ENCODE results near the gene BTNL8. TPM values are rescaled to one million over a fixed set of nuclear protein-coding genes. Genes with fewer than 3 reads are reported as not detected.

Gene BTNL8
- total RNA-seq, 1 experiment from 2014 or later, result not detected

- ChIA-PET CTCF (no interaction called here), POLR2A (ENCODE audit: unreplicated experiment) (no interaction called here)
- DNase-seq, result no peak
- no peak within 1 kb of the TSS for H3K9ac ChIP-seq (ENCODE audit: low read length)
- intact Hi-C loops (cut with micrococcal nuclease), result no loop called here
- ATAC-seq, result no peak
- H3F3A ChIP-seq (ENCODE audit: low read length, unreplicated experiment), result no peaks in the 10 kb centered on the region
- no peak within 1 kb of the TSS for H3K27ac ChIP-seq (ENCODE audit: low read length)
- no peaks in the 10 kb centered on the region for H4K20me1 ChIP-seq (ENCODE audit: low read length)
- no peak within 1 kb of the TSS for H3K4me2 ChIP-seq (ENCODE audit: low read length)
- no peaks in the 10 kb centered on the region for H3K36me3 ChIP-seq (ENCODE audit: low read depth, low read length)
- H3K9me2 ChIP-seq (replicated peaks; ENCODE audit: low read length), result no peaks in the 10 kb centered on the region
- no peaks in the 10 kb centered on the region for H3K9me3 ChIP-seq (ENCODE audit: low read length)
- H3K79me2 ChIP-seq (ENCODE audit: low read length), result no peaks in the 10 kb centered on the region
- no TSS peak for BruUV-seq (replicated peaks)
- no peak within 1 kb of the TSS for H2AFZ ChIP-seq (ENCODE audit: low read length)
- H3K4me1 ChIP-seq (ENCODE audit: insufficient read depth, low read length), result no peaks in the 10 kb centered on the region
- no peak within 1 kb of the TSS for H3K4me3 ChIP-seq (ENCODE audit: low read length)
- TF ChIP-seq EZH2phosphoT487 (IDR thresholded peaks at IDR 0.05; ENCODE audit: borderline replicate concordance, low read length) (no peak), EZH2 (IDR thresholded peaks at IDR 0.05; ENCODE audit: low read length, unreplicated experiment) (no peak)
- TF ChIP-seq, protein P1, sequence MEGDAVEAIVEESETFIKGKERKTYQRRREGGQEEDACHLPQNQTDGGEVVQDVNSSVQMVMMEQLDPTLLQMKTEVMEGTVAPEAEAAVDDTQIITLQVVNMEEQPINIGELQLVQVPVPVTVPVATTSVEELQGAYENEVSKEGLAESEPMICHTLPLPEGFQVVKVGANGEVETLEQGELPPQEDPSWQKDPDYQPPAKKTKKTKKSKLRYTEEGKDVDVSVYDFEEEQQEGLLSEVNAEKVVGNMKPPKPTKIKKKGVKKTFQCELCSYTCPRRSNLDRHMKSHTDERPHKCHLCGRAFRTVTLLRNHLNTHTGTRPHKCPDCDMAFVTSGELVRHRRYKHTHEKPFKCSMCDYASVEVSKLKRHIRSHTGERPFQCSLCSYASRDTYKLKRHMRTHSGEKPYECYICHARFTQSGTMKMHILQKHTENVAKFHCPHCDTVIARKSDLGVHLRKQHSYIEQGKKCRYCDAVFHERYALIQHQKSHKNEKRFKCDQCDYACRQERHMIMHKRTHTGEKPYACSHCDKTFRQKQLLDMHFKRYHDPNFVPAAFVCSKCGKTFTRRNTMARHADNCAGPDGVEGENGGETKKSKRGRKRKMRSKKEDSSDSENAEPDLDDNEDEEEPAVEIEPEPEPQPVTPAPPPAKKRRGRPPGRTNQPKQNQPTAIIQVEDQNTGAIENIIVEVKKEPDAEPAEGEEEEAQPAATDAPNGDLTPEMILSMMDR (conservative IDR thresholded peaks at IDR 0.05; ENCODE audit: low read depth, low read length), result no peak
- H3K27me3 ChIP-seq (ENCODE audit: low read length), result no peaks in the 10 kb centered on the region
Observed at GRCh38 chr5:180988592-180988991, 89.6 kb downstream of the BTNL8 start, which contains the start of gene BTNL3. Gene BTNL3 (plus strand): TSS chr5:180988846. CDS start chr5:180989029, 183 bp downstream.

DNA sequence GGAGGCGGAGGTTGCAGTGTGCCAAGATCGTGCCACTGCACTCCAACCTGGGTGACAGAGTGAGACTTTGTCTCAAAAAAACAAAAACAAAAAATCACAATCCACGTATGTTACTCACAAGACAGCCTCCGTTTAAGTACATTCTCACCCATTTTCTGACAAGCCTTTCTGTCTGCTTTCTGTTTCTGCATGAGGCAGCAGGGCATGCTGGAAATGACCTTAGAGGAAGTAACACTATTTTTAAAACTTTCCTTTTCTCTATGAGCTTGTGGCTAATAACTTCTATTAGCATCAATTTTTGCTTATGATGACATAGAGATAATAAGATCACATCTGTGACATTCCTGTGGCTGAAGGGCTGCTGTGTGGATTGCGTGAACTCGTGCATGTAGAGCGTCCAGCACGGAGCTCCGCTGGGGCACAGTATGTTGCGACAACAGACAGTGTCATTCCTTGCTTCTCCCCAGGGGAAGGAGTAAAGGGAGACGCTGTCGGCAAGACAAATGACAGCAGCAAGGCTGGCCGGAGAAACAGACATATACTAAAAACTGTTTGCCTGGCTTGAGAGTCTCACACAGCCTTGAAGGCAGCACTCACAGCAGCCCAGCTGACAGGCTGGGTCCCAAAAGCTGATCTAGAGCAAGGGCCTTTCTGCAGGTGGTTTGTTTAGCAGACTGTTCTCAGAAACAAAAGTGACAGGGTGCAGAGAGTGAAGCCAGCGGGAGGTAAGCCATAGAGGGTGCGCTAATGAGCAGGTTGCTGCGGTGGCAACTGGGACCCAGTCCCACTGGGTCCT lies 91.3 kb downstream of the BTNL8 start:
- Histone ChIP-seq H3K4me2 (ENCODE audit: low read length) (no peak overlapping the region), H3K27ac (ENCODE audit: low read length) (no peak overlapping the region)
- intact Hi-C loops (cut with micrococcal nuclease), result no loop called here

DNA sequence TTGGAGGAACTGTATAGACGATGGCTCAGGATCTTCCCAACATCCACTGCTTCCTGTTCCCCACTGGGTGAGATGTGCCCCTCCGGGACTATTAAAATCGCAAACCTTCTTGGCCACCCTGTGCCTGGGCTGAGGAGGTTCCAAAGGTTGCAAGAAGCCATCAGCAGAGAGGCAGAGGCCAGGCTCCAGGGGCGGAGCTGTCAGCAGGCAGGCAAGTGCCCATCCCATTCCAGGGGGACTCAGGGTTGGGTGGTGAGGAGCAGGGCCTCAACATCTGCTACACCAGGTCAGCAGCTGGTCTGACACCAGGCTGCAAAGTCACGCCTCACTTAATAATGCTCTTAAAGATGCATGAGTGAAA lies 91.9 kb downstream of the BTNL8 start:
- Histone ChIP-seq H3K4me2 (ENCODE audit: low read length) (no peak overlapping the region), H3K27me3 (ENCODE audit: low read length) (no peaks in the 10 kb centered on the region), H3K79me2 (ENCODE audit: low read length) (no peaks in the 10 kb centered on the region), H2AFZ (ENCODE audit: low read length) (no peak overlapping the region), H3K9me3 (ENCODE audit: low read length) (no peaks in the 10 kb centered on the region), H3F3A (ENCODE audit: low read length, unreplicated experiment) (no peaks in the 10 kb centered on the region), H3K27ac (ENCODE audit: low read length) (no peak overlapping the region), H4K20me1 (ENCODE audit: low read length) (no peaks in the 10 kb centered on the region), H3K9me2 (replicated peaks; ENCODE audit: low read length) (no peaks in the 10 kb centered on the region), H3K9ac (ENCODE audit: low read length) (no peak overlapping the region), H3K4me3 (ENCODE audit: low read length) (no peak overlapping the region), H3K4me1 (ENCODE audit: insufficient read depth, low read length) (no peaks in the 10 kb centered on the region), H3K36me3 (ENCODE audit: low read depth, low read length) (no peaks in the 10 kb centered on the region)
- POLR2A ChIA-PET (ENCODE audit: unreplicated experiment), result no interaction called here
- intact Hi-C loops (cut with micrococcal nuclease), result no loop called here
- BruUV-seq (replicated peaks), result no TSS peak
- DNase-seq (no peak), ATAC-seq (no peak)
- CTCF ChIA-PET, result no interaction called here
- TF ChIP-seq, protein P1 (conservative IDR thresholded peaks at IDR 0.05; ENCODE audit: low read depth, low read length), result no peak
- no peak for TF ChIP-seq EZH2 (IDR thresholded peaks at IDR 0.05; ENCODE audit: low read length, unreplicated experiment)
- no peak for TF ChIP-seq EZH2phosphoT487 (IDR thresholded peaks at IDR 0.05; ENCODE audit: borderline replicate concordance, low read length)

More for the DNA sequence above, 91.3 kb downstream of the BTNL8 start:
- H3K4me3 ChIP-seq (ENCODE audit: low read length), result no peak overlapping the region
- no peaks in the 10 kb centered on the region for H3K79me2 ChIP-seq (ENCODE audit: low read length)
- no peak overlapping the region for H3K9ac ChIP-seq (ENCODE audit: low read length)
- H2AFZ ChIP-seq (ENCODE audit: low read length), result no peak overlapping the region
- H4K20me1 ChIP-seq (ENCODE audit: low read length), result no peaks in the 10 kb centered on the region
- H3K27me3 ChIP-seq (ENCODE audit: low read length), result no peaks in the 10 kb centered on the region
- no peak for DNase-seq
- TF ChIP-seq, protein P1 (conservative IDR thresholded peaks at IDR 0.05; ENCODE audit: low read depth, low read length), result no peak
- ChIA-PET POLR2A (ENCODE audit: unreplicated experiment) (no interaction called here), CTCF (no interaction called here)
- H3K36me3 ChIP-seq (ENCODE audit: low read depth, low read length), result no peaks in the 10 kb centered on the region
- no peaks in the 10 kb centered on the region for H3K9me2 ChIP-seq (replicated peaks; ENCODE audit: low read length)
- H3K9me3 ChIP-seq (ENCODE audit: low read length), result no peaks in the 10 kb centered on the region
- H3K4me1 ChIP-seq (ENCODE audit: insufficient read depth, low read length), result no peaks in the 10 kb centered on the region
- BruUV-seq (replicated peaks), result no TSS peak
- ATAC-seq, result no peak
- H3F3A ChIP-seq (ENCODE audit: low read length, unreplicated experiment), result no peaks in the 10 kb centered on the region

Data from PC-3 (cell line).